Stimulated activated CD4-positive, alpha-beta T cell treated with anti-CD3 and anti-CD28 coated beads, Interleukin-2, amount 100 ng/mL, for 24 hours (primary cell): ENCODE results near the gene NACC2.

ENCODE experiments used
- DNase-seq, 2 donors: peaks; one replicate each; pipeline ENCODE4 v3.0.0-alpha.2; 2020

Gene NACC2

DNA sequence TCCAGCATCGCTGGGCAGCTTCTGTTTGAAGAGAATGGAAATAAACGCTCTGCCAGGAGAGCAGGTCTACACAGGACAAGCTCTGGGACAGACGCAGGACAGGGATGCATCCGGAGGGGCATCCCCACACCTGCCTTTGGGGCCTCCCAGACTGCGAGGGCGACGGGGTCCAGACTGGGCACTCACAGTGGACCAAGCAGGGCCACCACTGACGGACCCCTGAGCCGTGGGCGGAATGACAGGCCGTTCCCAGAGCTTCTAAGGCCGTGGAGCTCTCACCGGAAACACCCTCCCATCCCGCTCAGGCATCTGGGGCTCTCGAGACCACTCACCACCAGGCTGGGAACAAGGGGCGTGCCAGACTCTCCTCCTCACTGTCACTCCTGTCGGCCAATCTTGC lies 34.1 kb upstream of the NACC2 start:
- DNase-seq: no peak

DNA sequence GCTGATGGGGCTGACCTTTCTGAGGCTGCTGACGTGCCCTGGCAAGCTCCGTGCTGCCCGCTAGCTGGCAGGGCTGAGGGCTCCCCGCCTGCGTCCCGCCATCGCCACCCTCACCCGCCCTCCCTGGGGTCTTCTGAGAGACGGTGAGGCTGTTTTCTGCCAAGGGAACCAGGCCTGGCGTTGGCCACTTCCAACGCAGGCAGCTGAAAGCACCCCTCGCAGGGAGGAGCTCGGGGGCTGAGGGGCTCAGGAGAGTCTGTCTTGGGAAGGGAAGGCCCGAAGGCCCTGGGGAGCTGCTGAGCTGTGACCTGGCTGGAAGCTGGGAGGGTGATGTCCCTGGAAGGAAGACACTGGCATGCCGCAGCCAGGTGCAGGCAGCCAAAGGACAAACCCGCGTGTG lies 33.3 kb upstream of the NACC2 start:
- no peak for DNase-seq

DNA sequence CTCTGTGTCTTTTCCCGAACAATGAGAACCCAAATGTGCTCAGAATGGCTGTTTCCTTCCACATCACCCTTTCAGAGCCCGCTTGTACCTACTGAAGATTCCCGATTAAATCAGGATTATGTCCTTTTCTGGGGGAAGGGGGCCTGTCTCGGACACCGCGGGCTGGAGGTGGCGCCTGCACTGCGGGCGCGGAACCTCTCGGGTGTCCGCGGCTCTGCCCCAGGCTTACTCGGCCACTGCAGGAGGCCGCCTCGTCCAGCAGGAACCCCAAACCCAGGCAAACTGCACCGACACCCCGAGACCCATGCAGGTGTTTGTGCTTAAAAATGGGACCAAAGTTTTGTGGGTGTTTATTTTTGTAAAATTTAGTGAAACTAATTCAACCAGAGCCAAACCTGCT lies 32.2 kb upstream of the NACC2 start:
- no peak for DNase-seq

DNA sequence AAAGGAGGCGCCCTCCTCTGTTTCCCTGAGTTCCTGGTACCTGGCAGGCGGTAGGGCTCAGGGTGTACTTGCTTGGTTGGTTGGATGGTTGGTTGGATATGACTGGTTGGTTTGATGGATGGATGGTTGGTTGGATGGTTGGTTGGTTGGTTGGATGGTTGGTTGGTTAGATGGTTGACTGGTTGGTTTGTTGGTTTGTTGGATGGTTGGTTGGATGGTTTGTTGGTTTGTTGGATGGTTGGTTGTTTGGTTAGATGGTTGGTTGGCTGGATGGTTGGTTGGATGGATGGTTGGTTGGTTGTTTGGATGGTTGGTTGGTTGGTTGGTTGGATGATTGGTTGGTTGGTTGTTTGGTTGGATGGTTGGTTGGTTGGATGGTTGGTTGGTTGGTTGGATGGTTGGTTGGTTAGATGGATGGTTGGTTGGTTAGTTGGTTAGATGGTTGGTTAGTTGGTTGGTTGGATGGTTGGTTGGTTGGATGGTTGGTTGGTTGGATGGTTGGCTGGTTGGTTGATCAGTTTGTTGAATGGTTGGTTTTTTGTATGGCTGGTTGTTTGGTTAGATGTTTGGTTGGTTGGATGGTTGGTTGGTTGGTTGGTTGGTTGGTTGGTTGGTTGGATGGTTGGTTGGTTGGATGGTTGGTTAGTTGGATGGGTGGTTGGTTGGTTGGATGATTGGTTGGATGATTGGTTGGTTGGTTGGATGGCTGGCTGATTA lies 30.0 kb upstream of the NACC2 start:
- no peak for DNase-seq

DNA sequence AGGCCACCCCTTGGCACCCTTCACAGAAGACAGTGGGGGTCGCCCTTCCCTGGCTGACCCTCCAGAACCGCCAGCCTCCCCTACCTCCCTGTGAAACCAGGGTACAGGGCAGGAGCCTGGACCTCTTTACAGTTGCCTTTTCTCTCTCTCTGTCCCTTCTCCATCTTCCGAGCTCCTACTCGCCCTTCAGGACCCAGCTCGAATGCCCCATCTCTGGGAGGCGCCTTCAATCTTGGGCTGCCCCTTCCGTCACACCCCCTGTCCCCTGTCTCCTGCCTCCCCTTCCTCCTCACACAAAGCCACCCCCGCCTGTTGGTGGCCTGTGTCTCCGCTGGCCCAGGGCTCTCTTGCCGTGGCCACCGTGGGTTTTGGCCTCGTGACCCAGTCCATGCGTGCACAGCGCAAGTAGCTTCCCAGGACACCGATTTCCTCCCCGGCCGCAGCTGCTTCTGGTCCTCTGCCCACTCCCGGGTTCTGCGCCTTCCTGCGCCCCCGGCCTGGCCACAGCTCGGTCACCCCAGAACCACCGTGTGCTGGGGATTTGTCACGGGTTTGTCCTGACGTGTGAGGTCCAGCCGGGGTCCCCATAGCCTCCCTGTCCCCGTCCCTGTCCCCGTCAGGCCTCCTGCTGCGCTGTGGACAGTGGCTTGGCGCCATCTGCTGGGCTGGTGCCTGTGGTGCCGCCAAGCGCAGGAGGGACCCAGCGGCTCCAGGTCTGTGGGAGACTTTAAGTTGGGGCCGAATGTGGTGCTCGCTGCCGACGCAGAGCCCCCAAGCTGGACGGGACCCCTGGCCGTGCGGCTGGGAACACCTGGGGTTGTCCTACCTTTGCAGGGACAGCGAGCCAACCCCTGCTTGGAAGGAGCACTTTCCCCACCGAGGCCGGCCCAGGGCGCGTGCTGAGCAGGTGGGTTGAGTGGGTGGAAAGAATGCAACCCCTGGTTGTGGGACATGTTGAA lies 27.6 kb upstream of the NACC2 start:
- peak; percentile 85 to 86 for DNase-seq

DNA sequence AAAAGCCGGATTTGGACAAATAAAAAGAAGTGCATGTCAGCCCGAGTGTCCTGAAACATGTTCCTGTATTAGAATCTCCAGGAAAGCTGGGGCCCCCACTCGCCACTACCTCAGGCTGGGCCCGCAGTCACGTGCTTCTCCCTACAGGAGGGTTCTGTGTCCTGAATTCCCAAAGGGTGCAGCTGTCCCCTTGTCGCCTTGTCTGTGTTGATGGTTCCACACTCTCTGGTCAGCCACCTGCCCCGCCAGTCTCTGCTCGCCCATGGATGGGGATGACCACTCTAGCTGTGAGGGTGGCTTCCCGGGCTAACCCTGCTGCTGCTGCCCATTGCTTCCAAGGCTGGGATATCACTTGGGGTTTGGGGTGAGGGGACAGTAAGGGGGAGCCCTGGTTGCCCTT lies 26.7 kb upstream of the NACC2 start:
- DNase-seq: no peak

DNA sequence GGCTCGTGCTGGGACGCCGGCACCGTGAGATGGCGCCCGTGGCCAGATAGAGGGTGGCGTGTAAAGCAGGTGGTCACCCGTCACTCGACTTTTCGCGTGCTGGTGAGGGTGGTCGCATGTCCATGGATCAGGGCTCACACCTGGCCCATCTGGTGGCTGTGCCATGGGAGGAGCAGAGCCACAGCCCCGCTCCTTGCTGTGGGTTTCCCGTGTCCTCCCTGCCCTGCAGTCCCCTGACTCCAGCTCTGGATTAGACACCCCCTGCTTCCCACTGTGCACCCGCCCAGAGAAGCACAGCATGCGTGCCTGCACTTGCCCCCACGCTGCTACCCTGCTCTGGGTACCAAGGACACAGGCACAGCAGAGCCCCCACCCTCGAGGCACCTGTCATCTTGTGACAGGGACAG lies 25.4 kb upstream of the NACC2 start:
- no peak for DNase-seq

DNA sequence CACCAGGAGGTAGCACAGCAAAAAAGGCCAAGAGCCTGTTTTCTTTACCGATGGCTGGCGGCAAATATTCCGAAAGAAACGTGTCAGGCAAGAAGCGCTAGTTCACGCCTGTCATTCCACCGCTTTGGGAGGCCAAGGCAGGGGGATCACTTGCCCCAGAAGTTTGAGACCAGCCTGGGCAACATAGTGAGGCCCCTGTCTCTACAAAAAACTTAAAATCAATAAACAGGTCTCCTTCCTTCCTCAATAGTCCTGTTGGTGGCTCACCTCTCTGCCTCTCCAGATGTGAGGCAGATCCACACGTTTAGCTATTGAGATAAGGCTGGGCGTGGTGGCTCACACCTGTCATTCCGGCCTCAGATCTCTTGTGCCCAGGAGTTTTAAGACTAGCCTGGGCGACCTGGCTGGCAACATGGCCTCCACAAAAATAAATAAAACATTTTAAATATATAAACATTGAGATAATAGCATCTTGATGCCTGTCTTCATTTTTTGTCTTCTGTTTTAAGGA lies 24.8 kb upstream of the NACC2 start:
- no peak for DNase-seq

DNA sequence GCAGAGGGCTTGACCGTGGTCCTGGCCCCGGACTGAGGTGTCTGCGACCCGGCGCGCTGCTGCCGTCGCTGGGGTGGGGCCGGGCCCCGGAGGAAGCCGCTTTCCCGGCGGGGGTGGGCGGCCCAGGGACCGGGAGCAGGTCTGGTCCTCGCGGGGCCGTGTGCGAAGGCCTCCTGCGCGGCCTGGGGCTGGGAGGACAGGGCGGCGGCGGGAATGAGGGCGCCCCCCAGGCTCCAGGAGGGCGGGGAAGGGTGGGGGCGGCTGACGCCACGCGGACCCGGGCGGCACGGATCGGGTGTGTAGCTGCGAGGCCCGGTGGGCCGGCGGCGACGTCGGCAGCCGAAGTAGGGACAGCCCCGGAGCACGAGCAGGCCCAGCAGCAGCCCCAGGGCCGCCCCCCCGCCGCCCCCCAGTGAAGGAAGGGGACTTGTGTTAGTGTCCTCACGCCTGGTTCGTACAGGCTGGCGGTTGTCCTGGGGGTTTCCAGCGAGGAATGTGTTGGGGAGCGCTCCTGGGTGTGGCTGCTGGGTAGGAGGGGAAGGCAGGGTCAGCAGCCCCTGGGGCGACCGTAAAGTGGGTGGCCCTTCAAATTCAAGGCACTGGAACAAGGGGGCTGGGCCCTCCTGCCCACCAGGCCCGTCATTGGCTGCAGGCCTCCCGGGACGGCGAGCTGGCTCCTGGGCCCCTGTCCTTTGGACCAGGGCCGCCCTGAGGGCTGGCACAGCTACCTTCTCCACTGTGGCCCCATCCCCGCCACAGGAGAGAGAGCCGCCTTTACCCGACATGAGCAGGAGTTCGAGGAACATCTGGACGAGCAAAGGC lies 24.2 kb upstream of the NACC2 start:
- DNase-seq: peak in 1 of 2 donors; percentile 49

DNA sequence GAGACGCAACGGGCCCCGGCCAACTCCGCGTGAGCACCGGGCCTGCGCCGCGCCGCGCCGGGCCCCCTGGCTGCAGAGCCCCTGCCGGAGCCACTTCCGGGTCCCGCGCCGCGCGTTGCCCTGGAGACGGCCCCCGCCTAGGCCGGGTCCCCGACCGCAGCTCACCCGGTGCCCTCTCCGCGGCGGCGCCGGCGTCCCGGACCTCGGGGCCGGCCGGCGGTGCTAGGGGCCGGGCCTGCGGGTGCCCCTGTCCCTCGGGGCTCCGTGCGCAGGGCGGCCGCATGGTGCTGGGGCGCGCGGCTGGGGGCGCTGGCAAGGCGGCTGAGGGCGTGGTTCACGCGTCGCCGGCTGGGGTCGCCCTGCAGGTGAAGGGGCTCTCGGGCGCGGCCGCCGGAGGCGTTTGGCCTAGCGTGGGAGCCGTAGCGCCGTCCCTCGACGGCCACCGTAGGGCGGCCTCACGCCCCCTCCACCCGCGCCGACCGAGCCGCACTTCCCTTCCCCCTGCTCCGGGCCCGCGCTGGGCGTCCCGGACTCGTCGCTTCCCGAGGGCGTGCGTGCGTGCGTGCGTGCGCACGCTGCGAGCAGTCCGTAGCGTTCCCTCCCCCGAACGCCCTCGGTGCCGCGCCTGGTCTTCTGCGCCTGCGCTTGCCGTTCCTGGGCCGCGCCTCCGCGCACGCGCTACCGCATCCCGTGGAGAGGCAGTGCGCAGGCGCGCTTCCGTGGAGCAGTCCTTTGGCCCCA lies 23.4 kb upstream of the NACC2 start, which contains the start of gene TMEM250:
TMEM250 (minus strand) TSS at position 556 of the 741 bp plus-strand sequence. CDS start 1,975 bp downstream, outside the sequence.
- peak; percentile 96 for DNase-seq

DNA sequence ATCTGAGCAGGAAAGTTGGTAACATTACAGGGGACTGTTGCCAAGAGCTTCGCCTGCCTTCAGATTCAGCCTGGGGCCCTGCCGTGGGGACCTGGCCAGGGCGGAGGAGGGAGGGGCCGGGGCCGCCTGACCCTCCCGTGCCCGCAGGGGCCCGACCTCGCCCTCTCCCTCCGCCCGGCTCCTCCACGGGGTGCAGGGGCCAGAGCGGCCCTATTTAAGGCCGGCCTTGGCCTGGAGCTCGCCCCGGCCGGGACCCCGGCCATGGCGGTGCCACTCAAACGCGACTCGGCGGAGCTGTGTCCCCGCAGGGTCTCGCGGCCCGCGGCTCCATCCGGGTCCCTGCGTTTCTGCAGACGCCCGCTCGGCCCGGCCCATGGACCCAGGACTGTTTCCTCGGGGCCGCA lies 22.8 kb upstream of the NACC2 start:
- no peak for DNase-seq

DNA sequence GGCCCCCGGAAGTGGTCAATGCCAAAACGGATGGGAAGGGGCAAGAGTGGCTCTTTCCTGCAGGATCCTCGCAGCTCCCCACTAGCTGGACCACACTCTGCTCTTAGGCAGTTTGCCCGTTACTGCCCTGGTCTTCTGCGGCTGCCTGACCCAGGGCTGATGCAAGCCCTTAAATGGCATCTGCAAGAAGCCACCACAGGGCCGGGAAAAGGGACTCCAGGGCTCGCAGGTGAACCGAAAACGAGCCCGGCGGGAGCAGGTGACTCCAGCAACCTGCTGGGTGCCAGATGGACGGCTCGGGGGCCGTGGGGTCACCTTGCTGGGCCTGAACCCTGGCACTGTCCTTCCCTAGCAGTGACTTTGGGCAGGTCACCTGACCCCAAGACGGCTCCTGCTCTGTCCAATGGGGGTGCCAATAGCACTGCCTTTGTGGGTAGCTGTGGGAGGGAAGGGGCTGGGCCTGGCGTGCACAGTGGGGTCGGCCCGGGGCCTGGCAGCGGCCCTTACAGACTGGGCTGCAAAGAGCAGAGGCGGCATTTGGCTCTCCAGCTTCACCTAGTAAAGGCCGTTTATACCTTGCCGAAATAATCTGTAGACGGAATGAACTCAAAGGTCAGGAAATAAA lies 22.3 kb upstream of the NACC2 start:
- peak; percentile 47 to 58 for DNase-seq

DNA sequence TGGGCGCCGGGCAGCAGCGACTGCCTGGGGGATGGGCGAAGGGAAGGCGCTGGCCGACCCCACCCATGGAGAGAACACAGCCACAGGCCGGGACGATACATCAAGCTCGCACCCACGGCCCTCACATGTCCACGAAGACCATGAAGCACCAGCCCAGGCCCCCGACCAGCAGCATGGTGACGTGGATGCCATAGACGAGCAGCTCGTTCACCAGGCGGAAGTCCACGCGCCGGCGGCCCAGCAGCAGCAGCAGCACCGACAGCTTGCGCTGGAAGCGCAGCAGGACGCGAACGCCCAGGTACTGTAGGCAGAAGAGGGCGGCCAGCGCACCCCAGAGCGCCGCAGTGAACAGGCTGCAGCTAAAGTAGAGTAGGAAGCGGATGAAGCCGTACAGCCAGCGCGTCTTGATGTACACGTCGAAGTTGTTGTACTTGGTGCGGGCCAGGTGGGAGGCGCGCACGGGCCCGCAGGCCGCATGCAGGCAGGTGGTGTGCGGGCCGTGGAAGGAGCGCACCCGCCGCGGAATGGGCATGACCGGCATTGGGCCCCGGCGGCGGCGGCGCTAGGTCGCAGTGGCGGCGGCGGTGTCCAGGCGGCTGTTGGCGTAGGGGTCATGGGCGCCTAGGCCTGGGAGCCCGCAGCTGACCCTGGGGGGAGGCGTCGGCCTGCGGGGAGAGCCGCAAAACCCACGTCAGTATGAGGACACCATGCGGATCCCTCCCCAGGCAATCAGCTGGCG lies 21.4 kb upstream of the NACC2 start:
- DNase-seq: no peak

DNA sequence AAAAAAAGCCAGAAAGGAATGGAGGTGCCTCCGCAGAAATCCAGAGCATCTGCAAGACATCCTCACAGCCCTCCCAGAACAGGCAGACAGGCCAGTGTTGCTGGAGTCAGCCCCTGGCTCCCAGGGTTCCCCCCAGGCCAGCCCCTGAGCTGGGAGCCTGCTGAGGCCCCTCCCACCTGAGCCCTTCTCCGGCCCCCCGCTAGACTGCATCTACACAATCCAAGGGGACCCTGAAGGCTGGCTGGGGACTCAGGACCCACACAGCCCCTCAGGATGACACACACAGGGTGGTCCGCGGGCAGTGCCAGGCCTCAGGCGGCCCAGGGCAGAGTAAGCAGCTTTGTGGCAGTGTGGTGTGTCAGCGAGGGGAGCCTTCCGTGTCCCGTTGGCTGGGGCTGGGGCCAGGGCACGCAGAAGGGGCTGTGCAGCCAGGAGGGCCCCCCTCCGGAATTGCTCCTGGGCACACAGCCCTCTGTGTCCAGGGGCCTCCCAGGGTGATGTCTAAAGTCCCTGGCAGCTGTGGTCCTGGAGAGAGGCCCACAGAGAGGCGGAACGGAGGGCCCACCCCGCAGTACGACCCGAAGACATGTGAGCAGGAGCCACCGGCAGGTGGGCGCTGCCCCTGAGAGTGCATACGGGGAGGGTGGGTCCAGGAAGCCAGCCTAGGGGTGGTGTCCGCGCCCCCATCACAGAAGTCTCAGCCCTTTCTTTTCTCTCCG lies 20.7 kb upstream of the NACC2 start:
- no peak for DNase-seq

DNA sequence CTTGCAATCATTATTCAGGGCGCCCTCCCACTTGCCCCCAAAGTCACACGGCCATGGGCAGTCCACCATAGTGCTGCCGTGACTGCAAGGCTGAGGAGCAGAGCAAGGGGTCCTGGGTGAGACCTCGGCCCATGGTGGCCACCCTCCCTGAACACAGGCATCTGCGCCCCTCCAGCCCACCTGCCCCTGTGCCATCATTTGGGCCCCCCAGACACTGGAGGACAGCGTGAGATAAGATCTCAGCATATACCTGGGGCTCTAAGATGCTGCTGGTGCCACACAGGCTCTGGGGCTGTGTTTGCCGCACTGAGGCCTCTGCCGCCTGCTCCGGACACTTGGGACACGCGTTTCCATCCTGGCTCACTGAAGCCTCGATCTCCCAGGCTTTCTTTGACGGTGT lies 20.1 kb upstream of the NACC2 start:
- DNase-seq: no peak

DNA sequence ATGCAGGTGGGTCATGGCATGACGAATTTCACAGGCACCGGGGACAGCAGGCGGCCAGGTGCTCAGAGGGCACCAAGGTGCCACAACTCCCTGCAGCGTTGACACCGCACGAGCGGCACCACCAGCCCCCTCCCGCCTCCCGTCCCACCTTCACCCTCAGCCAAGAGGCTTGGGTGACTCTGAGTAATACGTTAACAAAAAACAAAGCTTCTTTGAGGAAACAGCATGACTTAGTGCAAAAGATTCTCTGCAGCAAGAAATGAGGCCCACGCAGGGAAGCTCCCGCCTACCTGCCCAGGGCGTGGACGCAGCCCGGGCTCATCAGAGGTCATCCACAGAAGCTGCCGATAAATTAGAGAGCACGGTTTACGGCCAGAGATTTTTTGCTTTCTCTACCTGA lies 19.5 kb upstream of the NACC2 start:
- no peak for DNase-seq

DNA sequence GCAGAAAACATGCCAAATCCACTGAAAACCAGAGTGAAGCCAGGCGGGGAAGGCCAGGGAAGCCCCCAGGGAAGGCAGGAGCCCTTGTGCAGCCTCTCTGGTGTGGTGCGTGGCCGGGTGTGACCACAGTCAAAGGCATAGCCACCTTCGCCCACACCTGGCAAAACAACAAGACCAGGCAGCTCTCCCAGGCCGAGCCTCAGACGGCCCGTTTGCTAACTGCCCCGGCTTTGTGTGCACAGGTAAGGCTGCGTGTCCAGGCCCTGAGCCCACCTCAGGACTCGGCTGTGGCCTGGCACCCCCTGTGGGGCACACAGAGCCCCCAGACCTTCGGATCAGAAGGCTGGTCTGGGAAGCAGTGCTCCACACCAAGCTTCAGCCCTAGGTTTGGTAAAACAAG lies 17.5 kb upstream of the NACC2 start:
- DNase-seq: no peak

DNA sequence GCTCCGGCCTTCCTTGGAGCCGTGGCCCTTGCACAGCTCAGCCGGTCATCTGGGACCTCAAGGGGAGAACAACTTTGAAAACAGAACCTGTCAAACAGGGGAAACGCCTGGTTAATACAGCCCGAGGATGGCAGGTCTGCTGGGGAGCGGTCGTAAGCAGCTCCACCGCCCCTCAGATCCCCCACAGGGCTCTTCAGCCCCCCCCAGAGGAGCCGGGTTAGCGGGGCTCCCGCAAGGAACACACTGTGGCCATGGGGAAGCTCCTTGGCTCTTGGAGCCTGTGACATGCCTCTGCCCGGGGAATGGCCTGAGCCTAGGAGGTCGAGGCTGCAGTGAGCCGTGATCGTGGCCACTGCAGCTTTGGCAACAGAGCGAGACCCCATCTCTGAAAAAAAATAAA lies 16.8 kb upstream of the NACC2 start:
- no peak for DNase-seq

DNA sequence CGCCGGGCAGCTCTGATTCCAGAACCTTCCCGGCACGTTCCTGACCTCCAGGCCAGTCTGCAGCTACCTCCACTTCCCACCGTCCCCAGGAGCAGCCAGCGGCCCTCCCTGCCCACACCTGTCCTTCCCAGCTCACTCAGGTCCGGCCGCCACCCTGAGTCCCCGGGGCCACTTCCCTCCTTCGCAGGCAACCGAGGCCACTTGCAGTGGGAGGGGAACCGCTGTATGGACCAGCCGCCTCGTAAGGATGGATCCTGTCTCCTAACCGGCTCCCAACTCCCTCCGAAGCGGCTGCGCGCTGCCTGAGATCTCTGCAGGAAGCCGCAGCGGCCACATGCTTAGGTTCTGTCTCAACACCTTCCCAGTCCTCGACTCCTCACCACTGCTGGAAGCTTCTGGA lies 16.1 kb upstream of the NACC2 start:
- DNase-seq: no peak
